HS-5 (cell line): ENCODE measurements around the gene TBX5.

Experiments used
- DNase-seq: peaks from one replicate; pipeline ENCODE4 v3.0.0-alpha.2; 2012; ENCODE audit warnings: low read depth

TBX5 gene

DNA sequence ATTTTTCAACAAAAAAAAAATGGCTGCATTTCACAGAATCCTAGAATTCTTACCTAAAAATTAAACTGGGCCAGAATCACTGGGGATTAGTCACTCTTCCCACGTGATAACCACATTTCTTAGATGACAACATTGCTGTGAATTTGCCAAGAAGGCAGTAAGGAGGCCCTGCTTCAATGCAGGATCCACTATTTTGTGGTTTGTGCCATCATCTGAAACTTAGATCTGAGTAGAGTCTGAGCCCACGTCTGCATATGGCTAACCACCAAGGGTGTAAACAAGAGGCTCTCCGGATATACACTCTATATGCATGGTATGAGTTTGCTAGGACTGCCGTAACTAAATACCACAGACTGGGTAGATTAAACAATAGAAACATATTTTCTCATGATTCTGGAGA is 24.4 kb upstream of the TBX5 start:
- DNase-seq: peak; percentile 47

DNA sequence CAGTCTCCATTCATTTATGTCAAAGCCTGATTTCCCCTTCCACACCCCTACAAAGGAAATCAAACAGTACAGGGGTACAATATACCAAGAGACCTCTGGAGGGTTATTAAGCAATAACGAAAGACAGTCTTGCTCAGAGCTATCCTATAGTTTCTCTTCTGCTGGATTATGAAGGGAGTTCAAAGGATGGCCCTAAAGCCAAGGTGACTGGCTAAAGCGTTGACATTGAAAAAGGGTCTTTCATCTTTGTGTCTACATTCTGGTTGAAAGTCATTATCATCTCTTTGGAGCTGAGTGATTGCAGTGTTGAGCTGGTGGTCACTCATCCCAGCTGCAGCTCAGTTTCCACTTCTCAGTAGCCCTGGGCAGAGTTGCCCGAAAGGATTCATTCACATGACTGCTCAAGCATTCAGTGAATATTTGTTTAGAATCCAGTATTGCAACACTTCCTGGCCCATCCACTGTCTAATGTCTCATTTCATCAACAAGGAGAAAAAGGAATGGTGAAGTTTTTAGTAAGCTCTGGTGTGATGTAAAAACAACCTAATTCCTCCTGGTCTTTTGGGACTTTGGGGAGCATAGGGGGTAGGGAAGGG is 19.2 kb upstream of the TBX5 start:
- DNase-seq: no peak

DNA sequence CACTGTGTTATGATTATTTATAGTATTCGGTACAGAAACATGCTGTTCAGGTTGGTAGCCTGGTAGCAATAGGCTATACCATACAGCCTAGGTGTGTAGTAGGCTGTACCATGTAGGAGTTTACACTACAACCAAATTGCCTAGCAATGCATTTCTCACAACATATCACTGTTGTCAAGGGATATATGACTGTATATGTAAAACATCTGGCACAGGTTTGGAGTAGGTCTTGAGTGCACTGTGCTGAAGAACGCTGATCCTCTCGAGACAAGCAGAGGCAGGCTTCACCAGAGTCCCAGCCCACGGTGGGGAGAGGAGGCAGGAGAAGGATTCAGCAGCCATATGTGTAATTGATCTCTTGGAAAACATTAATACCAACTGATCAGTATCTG is 15.0 kb upstream of the TBX5 start:
- no peak for DNase-seq

DNA sequence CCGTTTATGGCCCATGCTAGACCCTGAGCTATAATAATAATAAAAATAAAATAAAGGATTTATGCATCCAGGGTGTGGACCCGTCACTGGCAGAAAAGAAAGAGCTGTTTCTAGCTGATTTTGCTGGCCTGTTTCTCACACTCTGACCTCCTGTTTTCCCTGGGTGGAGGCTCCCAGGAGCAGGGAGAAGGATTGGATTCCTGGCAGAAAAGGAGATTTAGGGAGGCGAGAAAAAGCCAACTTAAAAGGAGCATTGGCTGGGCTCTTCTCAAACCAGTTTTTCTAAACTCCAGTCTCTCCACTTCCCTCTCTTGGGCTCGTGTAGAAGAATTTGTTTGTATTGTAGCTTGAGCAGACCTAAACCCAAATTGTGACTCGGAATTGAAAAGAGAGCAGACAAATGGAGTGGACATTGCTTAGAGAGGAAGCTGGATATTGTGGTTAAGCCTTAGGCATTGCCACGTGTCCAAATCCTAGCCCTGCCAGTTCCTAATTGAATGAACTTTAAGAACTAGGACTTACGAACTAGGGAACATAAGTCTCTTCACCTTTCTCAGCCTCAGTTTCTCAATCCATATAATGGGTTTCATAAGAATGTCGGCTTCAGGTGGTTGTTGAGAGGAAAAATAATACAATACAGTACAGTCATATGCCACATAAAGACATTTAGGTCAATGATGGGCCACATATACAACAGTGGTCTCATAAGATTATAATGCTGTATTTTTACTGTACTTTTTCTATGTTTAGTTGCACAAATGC is 14.4 kb upstream of the TBX5 start:
- DNase-seq: no peak

DNA sequence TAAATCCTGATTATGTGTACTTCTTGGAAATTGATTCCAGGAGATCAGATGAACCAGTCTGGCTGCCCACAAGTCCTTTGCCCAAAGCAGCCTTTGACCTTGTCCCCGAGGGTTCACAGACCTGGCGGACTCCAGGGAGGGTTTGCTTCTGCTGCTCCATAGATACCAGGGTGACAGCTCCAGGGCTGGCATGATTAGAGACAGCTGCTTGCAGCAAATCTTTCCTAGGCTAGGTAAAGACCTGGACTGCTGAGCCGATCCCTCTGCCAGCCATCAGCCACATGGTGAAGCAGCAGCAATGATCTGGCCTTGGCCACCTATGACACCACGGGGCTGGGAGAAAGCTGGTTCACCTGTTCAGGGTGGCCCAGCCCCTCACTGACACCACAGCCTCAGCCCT is 10.1 kb upstream of the TBX5 start:
- DNase-seq: no peak

- DNase-seq: no peak
Observed at GRCh38 chr12:114415525-114415868, 9.6 kb upstream of the TBX5 start.

GRCh38 chr12:114414866-114415524 is 9.1 kb upstream of the TBX5 start:
- no peak for DNase-seq

DNA sequence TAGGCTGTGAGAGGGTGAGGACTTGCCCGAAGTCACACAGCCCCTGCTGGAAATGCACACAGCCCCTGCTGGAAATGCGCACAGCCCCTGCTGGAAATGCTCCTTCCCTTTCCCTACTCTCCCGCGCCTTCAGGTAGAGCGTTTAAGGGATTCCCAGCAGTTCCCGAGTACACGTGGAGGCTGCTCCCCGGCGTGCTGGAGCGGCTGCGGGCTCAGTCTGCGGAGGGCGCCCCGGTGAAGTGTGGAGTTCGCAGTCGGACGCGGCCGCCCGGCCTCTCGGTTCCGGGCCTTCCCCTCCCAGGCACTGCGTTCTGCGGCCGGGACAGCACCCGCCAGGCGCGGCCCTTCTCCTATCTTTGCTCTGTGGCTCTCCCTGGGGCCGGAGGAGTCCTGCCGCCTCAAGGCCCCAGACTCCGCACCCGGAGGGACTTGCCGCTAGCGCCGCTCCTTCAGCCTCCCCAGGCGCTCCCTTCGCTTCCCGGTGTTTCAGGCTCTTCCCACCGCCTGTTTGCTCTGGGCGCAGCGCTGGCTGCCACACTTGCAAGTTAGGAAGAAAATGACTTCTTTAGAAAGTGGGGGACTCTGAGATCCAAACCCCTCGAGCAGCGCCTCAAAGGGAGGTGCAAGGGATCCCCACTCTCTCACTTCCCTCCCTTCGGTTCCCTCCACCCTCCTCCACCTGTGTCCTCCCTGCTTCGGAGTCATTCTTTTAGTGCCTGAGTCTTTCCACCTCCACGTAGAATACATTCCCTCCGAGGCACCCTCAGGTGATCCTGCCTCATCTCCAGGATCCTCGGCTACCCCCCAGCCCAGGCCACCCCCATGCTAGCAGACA is 8.3 kb upstream of the TBX5 start:
- DNase-seq: no peak

- DNase-seq: no peak
Observed at GRCh38 chr12:114412825-114413749, 7.1 kb upstream of the TBX5 start.

DNA sequence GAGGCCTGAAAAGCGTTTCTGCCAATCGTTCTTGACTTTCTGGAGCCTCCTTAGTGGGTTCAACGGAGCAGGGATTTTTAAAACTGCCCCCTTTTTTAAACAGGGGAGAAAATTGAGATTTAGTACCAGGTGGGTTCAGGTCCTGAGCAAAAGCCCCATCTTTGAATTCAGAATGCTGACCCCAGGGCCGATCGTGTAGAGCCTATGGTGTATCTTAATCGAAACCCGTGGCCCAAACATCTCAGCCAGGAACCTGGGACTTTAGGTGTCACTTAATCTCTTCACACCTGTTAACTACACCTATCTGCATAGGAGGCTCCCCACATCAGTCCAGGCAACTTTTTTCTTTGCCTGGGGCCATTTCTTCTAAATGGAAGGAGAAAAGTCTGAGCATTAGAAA is 6.4 kb upstream of the TBX5 start:
- no peak for DNase-seq

- no peak for DNase-seq
Observed at GRCh38 chr12:114411071-114411837, 5.3 kb upstream of the TBX5 start.

GRCh38 chr12:114409852-114410600 is 4.1 kb upstream of the TBX5 start:
- DNase-seq: no peak

DNA sequence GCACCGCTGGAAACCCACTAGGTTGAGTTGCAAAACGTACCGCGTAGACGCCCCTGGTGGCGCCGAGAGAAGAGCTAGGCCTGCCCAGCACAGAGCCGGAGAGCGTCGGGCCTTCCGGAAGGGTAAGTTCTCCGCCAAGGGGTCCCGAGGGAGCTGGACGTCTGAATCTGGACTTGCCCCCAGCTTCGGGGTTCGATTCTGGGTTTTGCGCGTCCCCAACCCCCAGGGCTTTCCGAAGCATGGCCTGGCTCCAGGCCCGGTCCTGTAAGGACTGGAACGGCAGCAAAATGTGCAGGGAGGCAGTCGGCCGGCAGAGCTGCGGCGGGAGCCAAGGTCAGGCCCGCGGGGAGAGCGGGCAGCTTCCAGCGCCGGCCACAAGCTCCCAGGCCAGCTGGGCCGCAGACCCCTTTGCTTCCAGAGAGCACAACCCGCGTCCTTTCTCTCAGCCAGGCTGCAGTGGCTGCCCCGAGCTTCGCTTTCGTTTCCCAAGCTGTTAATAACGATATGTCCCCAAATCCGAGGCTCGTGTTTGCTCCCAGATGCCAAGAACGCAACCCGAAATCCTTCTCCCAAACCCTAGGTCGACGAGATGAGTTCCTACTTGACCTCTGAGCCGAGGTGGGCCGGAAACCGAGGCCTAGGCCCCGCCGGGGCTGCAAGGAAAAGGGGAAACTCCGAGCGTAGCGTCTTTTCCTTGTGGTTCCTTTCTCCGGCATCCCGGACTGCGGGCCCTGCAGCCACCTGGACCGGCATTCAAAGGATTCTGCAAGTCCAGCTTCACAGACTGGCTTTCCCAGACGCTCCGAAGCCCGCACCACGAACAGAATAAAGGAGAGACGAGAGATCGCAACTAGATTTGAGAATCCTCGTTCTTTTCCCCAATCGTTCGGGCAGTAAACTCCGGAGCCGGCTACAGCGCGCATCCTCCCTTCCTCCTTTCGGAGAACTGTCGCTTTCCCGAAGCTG is 3.2 kb upstream of the TBX5 start:
- no peak for DNase-seq

DNA sequence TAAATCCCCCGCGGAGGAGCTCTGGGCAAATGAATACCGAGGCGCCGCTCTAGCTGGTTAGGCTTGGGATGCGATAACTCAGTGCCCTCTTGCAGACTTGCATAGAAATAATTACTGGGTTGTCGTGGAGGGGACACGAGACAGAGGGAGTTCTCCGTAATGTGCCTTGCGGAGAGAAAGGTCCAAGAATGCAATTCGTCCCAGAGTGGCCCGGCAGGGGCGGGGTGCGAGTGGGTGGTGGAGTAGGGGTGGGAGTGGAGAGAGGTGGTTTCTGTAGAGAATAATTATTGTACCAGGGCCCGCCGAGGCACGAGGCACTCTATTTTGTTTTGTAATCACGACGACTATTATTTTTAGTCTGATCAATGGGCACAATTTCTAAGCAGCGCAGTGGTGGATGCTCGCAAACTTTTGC is 2.5 kb upstream of the TBX5 start:
- DNase-seq: no peak

DNA sequence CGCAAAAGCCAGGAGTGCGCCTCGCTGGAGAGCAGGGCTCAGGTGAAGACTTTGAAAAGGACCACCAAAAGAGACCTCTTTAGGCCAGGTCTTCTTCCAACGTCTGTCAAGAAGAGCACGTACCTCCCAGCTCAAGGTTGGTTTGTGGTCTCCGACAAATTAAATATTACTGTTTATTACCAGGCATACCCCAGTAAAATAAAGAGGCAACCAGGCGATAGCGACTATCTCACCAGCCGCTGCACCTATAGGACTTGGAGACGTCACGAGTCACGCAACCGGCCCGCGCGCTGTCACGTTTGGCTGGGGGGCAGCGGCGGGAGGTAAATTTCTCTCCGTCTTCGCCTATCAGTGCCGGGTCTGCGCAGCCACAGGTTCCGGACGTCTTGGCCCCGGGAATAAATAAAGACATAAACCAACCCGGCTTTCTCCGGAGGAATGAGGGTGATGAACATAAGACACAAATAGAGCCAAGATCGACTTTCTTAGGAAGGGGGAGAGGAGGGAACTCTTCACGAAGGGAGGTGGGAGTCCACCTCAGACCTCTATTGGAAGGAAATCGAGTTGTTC is 2.0 kb upstream of the TBX5 start:
- no peak for DNase-seq

DNA sequence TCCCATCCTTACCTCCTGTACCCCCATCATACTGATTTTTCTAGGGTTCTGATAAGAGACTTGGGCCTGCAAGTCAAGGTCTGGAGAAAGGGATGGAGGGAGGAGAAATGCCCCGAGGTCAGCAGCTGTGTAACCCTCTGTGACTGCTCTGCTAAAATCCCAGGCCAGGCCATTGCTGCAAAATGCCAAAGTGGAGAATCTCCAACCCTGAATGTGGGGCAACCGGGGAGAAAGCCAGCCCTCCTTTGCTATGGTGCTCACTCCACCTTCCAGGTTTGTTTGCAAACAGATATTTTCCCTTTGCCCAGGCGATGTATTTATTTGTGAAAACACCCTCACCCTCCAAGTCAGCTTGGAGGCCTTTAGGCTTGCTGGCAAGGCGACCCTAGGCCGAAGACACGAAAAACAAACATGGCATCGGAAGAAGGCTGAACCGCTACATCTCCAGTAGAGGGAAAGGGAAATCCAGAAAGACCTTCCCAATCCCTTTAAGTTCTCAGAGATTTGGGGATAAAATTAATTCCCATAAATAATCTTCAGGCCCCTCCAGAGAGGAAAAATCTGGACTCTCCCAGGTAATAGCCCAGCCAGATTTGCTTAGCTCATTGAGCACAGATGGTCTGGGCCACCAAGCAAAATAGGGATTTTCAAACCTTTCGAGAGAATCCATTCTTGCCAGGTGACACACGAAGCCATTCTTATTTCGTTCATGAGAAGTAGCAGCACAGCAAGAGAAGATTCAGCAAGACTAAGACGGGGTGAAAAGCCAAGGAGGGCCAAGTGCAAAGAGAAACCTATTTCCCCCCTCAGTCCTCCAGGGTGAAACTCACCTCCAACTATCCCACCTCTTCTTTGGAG is 1.3 kb upstream of the TBX5 start:
- no peak for DNase-seq

- DNase-seq: no peak
Observed at GRCh38 chr12:114406316-114406983, 506 bp upstream of the TBX5 start.
